A673 (cell line): ENCODE data around the gene UBASH3A. TPM values are rescaled to one million over a fixed set of nuclear protein-coding genes. Genes with fewer than 3 reads are reported as not detected.

Experiments used
- BruUV-seq: library from RNA; stranded (reverse); fragments of 400-500 nt; replicated peaks from 2 replicates; lab custom pipeline; 2021; lab: Mats Ljungman, UMichigan
- CTCF ChIA-PET: fragments of 300-600 bp; sonication (Branson Sonifier 250); formaldehyde crosslinking; loops from one replicate; lab custom pipeline; 2022; ENCODE audit warnings: antibody characterized with exemption; lab: Charles Lee
- POLR2A ChIA-PET: fragments of 300-600 bp; sonication (Branson Sonifier 250); formaldehyde crosslinking; loops from one replicate; lab custom pipeline; 2022; ENCODE audit warnings: antibody characterized with exemption; ENCODE audit not compliant: low non-redundant PET; lab: Charles Lee
- DNase-seq: peaks from one replicate; pipeline ENCODE4 v3.0.0-alpha.2; 2015; ENCODE audit warnings: low spot score
- H3K27ac ChIP-seq: fragments of 200-600 bp; sonication (generic); 2 replicates; pipeline ENCODE4 v1.5.1; 2016; ENCODE audit warnings: mixed run types, low read depth, mild to moderate bottlenecking, mixed read lengths, antibody characterized with exemption, low read length; ENCODE audit not compliant: poor library complexity, severe bottlenecking
- H3K27me3 ChIP-seq: fragments of 200-600 bp; sonication (generic); replicated peaks from 2 replicates; pipeline ENCODE4 v1.6.1; 2017; ENCODE audit warnings: mixed run types, low read depth, mild to moderate bottlenecking, mixed read lengths, antibody characterized with exemption, low read length; ENCODE audit not compliant: insufficient read depth, poor library complexity
- H3K36me3 ChIP-seq: fragments of 200-600 bp; sonication (generic); 2 replicates; pipeline ENCODE4 v1.6.1; 2016; ENCODE audit warnings: mixed run types, mild to moderate bottlenecking, mixed read lengths, antibody characterized with exemption, low read length; ENCODE audit not compliant: insufficient read depth, poor library complexity, severe bottlenecking
- H3K4me1 ChIP-seq: fragments of 200-600 bp; sonication (generic); 2 replicates; pipeline ENCODE4 v1.6.1; 2017; ENCODE audit warnings: mixed run types, mild to moderate bottlenecking, mixed read lengths, antibody characterized with exemption, low read length; ENCODE audit not compliant: insufficient read depth, poor library complexity, severe bottlenecking
- H3K4me3 ChIP-seq: fragments of 200-600 bp; sonication (generic); 2 replicates; pipeline ENCODE4 v1.5.1; 2016; ENCODE audit warnings: low read depth, mixed run types, mild to moderate bottlenecking, mixed read lengths, low read length; ENCODE audit not compliant: poor library complexity, severe bottlenecking
- H3K9me3 ChIP-seq: fragments of 200-600 bp; sonication (generic); 2 replicates; pipeline ENCODE4 v1.6.1; 2016; ENCODE audit warnings: mixed run types, low read depth, mild to moderate bottlenecking, mixed read lengths, antibody characterized with exemption, low read length; ENCODE audit not compliant: poor library complexity, severe bottlenecking
- CTCF ChIP-seq: fragments of 300-800, 200-600 bp; sonication (generic); conservative IDR thresholded peaks from 2 replicates; pipeline ENCODE4 v1.5.1; 2017; ENCODE audit warnings: low read depth, mild to moderate bottlenecking, antibody characterized with exemption, low read length, moderate library complexity, mixed read lengths
- EZH2 ChIP-seq: fragments of 200-600 bp; sonication (generic); IDR thresholded peaks from 2 replicates; pipeline ENCODE4 v1.6.1; 2017; ENCODE audit warnings: borderline replicate concordance, low read depth, mild to moderate bottlenecking, mixed read lengths, antibody characterized with exemption, low read length; ENCODE audit not compliant: poor library complexity, severe bottlenecking
- intact Hi-C: fragments of 100-400 bp; cut with micrococcal nuclease; formaldehyde crosslinking; loops from one replicate; pipeline ENCODE4 v1.10.0; 2022; ENCODE audit not compliant: unreplicated experiment
- total RNA-seq: library from RNA; stranded (reverse); gene quantifications from 2 replicates; pipeline ENCODE4 v1.2.3, GENCODE V29; 2021

The UBASH3A gene
- total RNA-seq, 1 experiment from 2014 or later = not detected

- no peaks in the 10 kb centered on the region for H3K9me3 ChIP-seq
- no peaks in the 10 kb centered on the region for H3K27me3 ChIP-seq
- BruUV-seq = no TSS peak
- no peak for DNase-seq
- no peak for TF ChIP-seq CTCF
- TF ChIP-seq EZH2 = no peak
- H3K4me3 ChIP-seq = no peak overlapping the region
- ChIA-PET CTCF (interaction anchor here (0.6 kb wide), 1 partner anchor 203 kb away, joined by 3 read pairs; no protein-coding TSS in a partner anchor), POLR2A (no interaction called here)
- intact Hi-C loops = no loop called here
- no peak overlapping the region for H3K27ac ChIP-seq
- no peaks in the 10 kb centered on the region for H3K36me3 ChIP-seq
- H3K4me1 ChIP-seq = no peaks in the 10 kb centered on the region
Observed at GRCh38 chr21:42375506-42375905, 28.2 kb upstream of the UBASH3A start.

GRCh38 chr21:42375966-42376337 lies 27.8 kb upstream of the UBASH3A start:
- BruUV-seq = no TSS peak
- intact Hi-C loops = no loop called here
- POLR2A ChIA-PET = no interaction called here

GRCh38 chr21:42376338-42376982 lies 27.2 kb upstream of the UBASH3A start:
- no peak for DNase-seq

More at GRCh38 chr21:42375966-42376337, 27.8 kb upstream of the UBASH3A start:
- H3K9me3 ChIP-seq = no peaks in the 10 kb centered on the region
- no peaks in the 10 kb centered on the region for H3K36me3 ChIP-seq
- no peaks in the 10 kb centered on the region for H3K4me1 ChIP-seq
- no peak for DNase-seq
- CTCF ChIA-PET = no interaction called here
- H3K27ac ChIP-seq = no peak overlapping the region
- no peak for TF ChIP-seq EZH2
- TF ChIP-seq CTCF = no peak
- no peaks in the 10 kb centered on the region for H3K27me3 ChIP-seq
- no peak overlapping the region for H3K4me3 ChIP-seq

More at GRCh38 chr21:42376338-42376982, 27.2 kb upstream of the UBASH3A start:
- ChIA-PET CTCF (no interaction called here), POLR2A (no interaction called here)
- TF ChIP-seq EZH2 (no peak), CTCF (no peak)
- Histone ChIP-seq H3K9me3 (no peaks in the 10 kb centered on the region), H3K4me1 (no peaks in the 10 kb centered on the region), H3K27ac (no peak overlapping the region), H3K36me3 (no peaks in the 10 kb centered on the region), H3K4me3 (no peak overlapping the region), H3K27me3 (no peaks in the 10 kb centered on the region)
- BruUV-seq = no TSS peak
- intact Hi-C loops = no loop called here
